HepG2 (cell line): ENCODE data around the gene TMEM170B. TPM values are rescaled to one million over a fixed set of nuclear protein-coding genes. Genes with fewer than 3 reads are reported as not detected.

ENCODE experiments used
- ATAC-seq: fragments of 200-7000 bp; cut with Tn5 transposase; 3 replicates; pipeline ENCODE4 v1.9.1; 2020; ENCODE audit warnings: mild to moderate bottlenecking, moderate library complexity
- BruUV-seq: library from RNA; stranded (reverse); fragments of 400-500 nt; replicated peaks from 2 replicates; lab custom pipeline; 2021; lab: Mats Ljungman, UMichigan
- CTCF ChIA-PET: fragments of 300-600 bp; formaldehyde crosslinking; extraction: SDS; loops from one replicate; lab custom pipeline; 2021; ENCODE audit warnings: low total read pairs, inconsistent platforms, low intra/inter-chr PET ratio; lab: Yijun Ruan, JAX
- POLR2A ChIA-PET: fragments of 350-600 bp; sonication (Branson Sonifier 250); formaldehyde crosslinking; loops from one replicate; lab custom pipeline; 2020; ENCODE audit warnings: antibody characterized with exemption, inconsistent platforms; lab: Yijun Ruan, JAX
- DNase-seq: peaks from one replicate; pipeline ENCODE4 v3.0.0-alpha.2; 2015; ENCODE audit warnings: low spot score
- FAIRE-seq: peaks from 3 replicates; lab custom pipeline; 2011; peaks lifted over from hg19 to GRCh38; lab: Jason Lieb, UNC
- H2AFZ ChIP-seq: one replicate; pipeline ENCODE4 v1.6.1; 2011; ENCODE audit warnings: low read length, inconsistent platforms
- H3K27ac ChIP-seq: fragments of 300-600 bp; 3 replicates; pipeline ENCODE4 v1.8.0; 2011; ENCODE audit warnings: mixed run types, mild to moderate bottlenecking, mixed read lengths, low read length, inconsistent platforms; ENCODE audit not compliant: insufficient read depth; ENCODE audit errors: extremely low read length
- H3K27me3 ChIP-seq, 2 experiments: fragments of 200-600 bp in 1 of 2; 2 replicates in 1 of 2; 3 replicates in 1 of 2; pipeline versions ENCODE4 v1.6.0 to v1.8.0; 2011; ENCODE audit warnings: low read length in 2 of 2, mild to moderate bottlenecking in 2 of 2, moderate library complexity in 2 of 2, inconsistent platforms in 1 of 2; ENCODE audit not compliant: insufficient read depth in 2 of 2, control insufficient read depth in 1 of 2
- H3K36me3 ChIP-seq, 2 experiments: fragments of 200-600 bp in 1 of 2; replicated peaks in 1 of 2; 2 replicates in 1 of 2; 3 replicates in 1 of 2; pipeline versions ENCODE4 v1.5.1 to v1.8.0; 2011; ENCODE audit warnings: low read length in 2 of 2, inconsistent platforms in 1 of 2; ENCODE audit not compliant: insufficient read depth in 2 of 2, control insufficient read depth in 1 of 2
- H3K4me1 ChIP-seq: 2 replicates; pipeline ENCODE4 v1.5.1; 2012; ENCODE audit warnings: low read length, inconsistent platforms; ENCODE audit not compliant: insufficient read depth
- H3K4me2 ChIP-seq: 2 replicates; pipeline ENCODE4 v1.6.0; 2011; ENCODE audit warnings: low read depth, low read length, inconsistent platforms
- H3K4me3 ChIP-seq, 3 experiments: fragments of 200-600 bp in 1 of 3; sonication (generic), shearing (Covaris generic) in 1 of 3; replicated peaks in 1 of 3; 2 replicates each; pipeline ENCODE4 v1.5.1; 2011 to 2016; ENCODE audit warnings: low read length in 3 of 3, inconsistent platforms in 2 of 3, low read depth in 2 of 3, mild to moderate bottlenecking in 2 of 3, control low read depth in 1 of 3, mixed read lengths in 1 of 3; ENCODE audit not compliant: insufficient read depth in 1 of 3
- H3K79me2 ChIP-seq: one replicate; pipeline ENCODE4 v1.6.1; 2011; ENCODE audit warnings: low read length, inconsistent platforms; ENCODE audit not compliant: insufficient read depth
- H3K9ac ChIP-seq: 2 replicates; pipeline ENCODE4 v1.6.0; 2011; ENCODE audit warnings: mild to moderate bottlenecking, low read depth, low read length, inconsistent platforms; ENCODE audit not compliant: insufficient read depth
- H3K9me3 ChIP-seq: 2 replicates; pipeline ENCODE4 v1.5.1; 2012; ENCODE audit warnings: mild to moderate bottlenecking, low read length
- H4K20me1 ChIP-seq: 2 replicates; pipeline ENCODE4 v1.6.0; 2011; ENCODE audit warnings: inconsistent platforms, mild to moderate bottlenecking, low read length, moderate library complexity; ENCODE audit not compliant: insufficient read depth
- ATF2 ChIP-seq: sonication (generic); formaldehyde crosslinking; IDR thresholded peaks from 2 replicates; pipeline ENCODE4 v1.4.0; 2020; ENCODE audit warnings: missing genetic modification reagents
- GATA4 ChIP-seq: sonication (generic); IDR thresholded peaks from 2 replicates; pipeline ENCODE4 v1.6.1; 2016; ENCODE audit warnings: antibody characterized with exemption, low read depth, borderline replicate concordance
- HMGA1 ChIP-seq: sonication (generic); formaldehyde crosslinking; conservative IDR thresholded peaks from 2 replicates; pipeline ENCODE4 v1.4.0; 2020; ENCODE audit warnings: missing genetic modification reagents
- LBX2 ChIP-seq: sonication (generic); formaldehyde crosslinking; IDR thresholded peaks from 2 replicates; pipeline ENCODE4 v1.5.0; 2020; ENCODE audit warnings: missing genetic modification reagents, mild to moderate bottlenecking, borderline replicate concordance
- MZF1 ChIP-seq: sonication (generic); formaldehyde crosslinking; IDR thresholded peaks from 2 replicates; pipeline ENCODE4 v1.8.1; 2023; ENCODE audit warnings: mild to moderate bottlenecking, missing genetic modification reagents, borderline replicate concordance
- NFE2L2 ChIP-seq: fragments of 150-350 bp; IDR thresholded peaks from 2 replicates; pipeline ENCODE4 v1.6.1; 2014; ENCODE audit warnings: low read length
- ONECUT2 ChIP-seq: sonication (generic); formaldehyde crosslinking; IDR thresholded peaks from 2 replicates; pipeline ENCODE4 v1.4.0; 2020; ENCODE audit warnings: missing genetic modification reagents
- USF2 ChIP-seq, 2 experiments: sonication (generic) in 1 of 2; formaldehyde crosslinking in 1 of 2; IDR thresholded peaks; 2 replicates each; pipeline versions ENCODE4 v1.5.1 to v1.6.1; 2011 to 2020; ENCODE audit warnings: borderline replicate concordance in 1 of 2, low read depth in 1 of 2, low read length in 1 of 2, mild to moderate bottlenecking in 1 of 2, missing genetic modification reagents in 1 of 2, moderate library complexity in 1 of 2
- ZNF510 ChIP-seq: sonication (generic); formaldehyde crosslinking; IDR thresholded peaks from 2 replicates; pipeline ENCODE4 v1.4.0; 2020; ENCODE audit warnings: low read depth, mild to moderate bottlenecking, missing genetic modification reagents
- ZSCAN25 ChIP-seq: sonication (generic); formaldehyde crosslinking; IDR thresholded peaks from 2 replicates; pipeline ENCODE4 v1.8.0; 2022; ENCODE audit warnings: mild to moderate bottlenecking, missing genetic modification reagents
- WGBS: methylation state at CpG from one replicate; pipeline ENCODE4 v1.1.6; 2017; ENCODE audit warnings: low lambda C conversion rate; 5-methylcytosine and 5-hydroxymethylcytosine counted together
- in situ Hi-C: cut with HindIII; loops from 2 replicates; pipeline ENCODE4 v1.10.0; 2017; ENCODE audit warnings: low pct_unique_long_range_greater_than_20kb; ENCODE audit not compliant: extremely low pct_ligation_motif_present
- intact Hi-C: fragments of 100-400 bp; cut with micrococcal nuclease; formaldehyde crosslinking; loops from one replicate; pipeline ENCODE4 v1.10.0; 2022; ENCODE audit not compliant: unreplicated experiment
- polyA plus RNA-seq, 8 experiments: library from polyadenylated mRNA; depleted of rRNA in 3 of 8; stranded (reverse) in 7 of 8; unstranded in 1 of 8; fragments of >200 nt; fragmentation: Illumina TruSeq in 4 of 8; extraction: Trizol in 4 of 8; gene quantifications; 2 replicates each; pipeline versions ENCODE4 v1.2.1 to v1.2.3, GENCODE V29; 2011 to 2016; ENCODE audit warnings: low read depth in 4 of 8, missing spikeins in 1 of 8, mixed read lengths in 1 of 8; ENCODE audit not compliant: insufficient read depth in 1 of 8
- total RNA-seq, 5 experiments: library from RNA; depleted of rRNA; stranded (reverse); fragments of >200 nt; fragmentation: Illumina TruSeq; extraction: Trizol; gene quantifications; 2 replicates each; pipeline ENCODE4 v1.2.3, GENCODE V29; 2016; ENCODE audit warnings: low read depth in 1 of 5

The TMEM170B gene
- total and polyA plus RNA-seq, 2 of the 13 experiments (the other 11 are each of a cell fraction or from before 2014, with no cell fraction given), result 3.3 to 9.4 TPM

- no peak for TF ChIP-seq ONECUT2 (CRISPR knock-in tag)
- TF ChIP-seq, all 625 proteins: peak for 0
Measured at GRCh38 chr6:11609324-11610071, 71.9 kb downstream of the TMEM170B start (continued).

- ChIA-PET CTCF (no interaction called here), POLR2A (no interaction called here)
- in situ Hi-C loops, result no loop called here
- no peak for DNase-seq
- H3K4me2 ChIP-seq, result no peak overlapping the region
- H2AFZ ChIP-seq, result no peak overlapping the region
- no peak for ATAC-seq
- intact Hi-C loops, result no loop called here
- no peak overlapping the region for H3K4me3 ChIP-seq
- H3K9ac ChIP-seq, result no peak overlapping the region
- FAIRE-seq, result no peak
- H3K27me3 ChIP-seq, result peaks cover 0 to 7% of the 10 kb centered on the region in 2 experiments; a peak in 1 of 5 replicates
- WGBS, result 32% methylated on average over 1 of the region's 1 CpG
- BruUV-seq, result no TSS peak
- no peaks in the 10 kb centered on the region for H3K9me3 ChIP-seq
- no peaks in the 10 kb centered on the region for H4K20me1 ChIP-seq
- TF ChIP-seq ZSCAN25 (CRISPR knock-in tag) (no peak), USF2 (IDR thresholded peaks at IDR 0.05; ENCODE audit: low read depth, low read length) (no peak), USF2 (CRISPR knock-in tag; IDR thresholded peaks at IDR 0.05; ENCODE audit: borderline replicate concordance) (no peak), ZNF510 (CRISPR knock-in tag) (no peak), LBX2 (no peak), GATA4 (no peak), ATF2 (CRISPR knock-in tag) (no peak), MZF1 (CRISPR knock-in tag) (no peak), HMGA1 (CRISPR knock-in tag) (no peak), NFE2L2 (no peak)
- TF ChIP-seq, all 625 proteins: peak for 0
- no peak overlapping the region for H3K27ac ChIP-seq
- H3K79me2 ChIP-seq, result no peaks in the 10 kb centered on the region
- no peaks in the 10 kb centered on the region for H3K4me1 ChIP-seq
- H3K36me3 ChIP-seq, result no peaks in the 10 kb centered on the region
Measured at GRCh38 chr6:11613336-11613735, 75.8 kb downstream of the TMEM170B start.
